ENCODE results near the gene AUTS2. TPM values are rescaled to one million over a fixed set of nuclear protein-coding genes. Genes with fewer than 3 reads are reported as not detected.

AUTS2 gene
- total and polyA plus RNA-seq, 11 donors, result 3.4 to 14.0 (median 7.3) TPM

- TF ChIP-seq, protein P1, sequence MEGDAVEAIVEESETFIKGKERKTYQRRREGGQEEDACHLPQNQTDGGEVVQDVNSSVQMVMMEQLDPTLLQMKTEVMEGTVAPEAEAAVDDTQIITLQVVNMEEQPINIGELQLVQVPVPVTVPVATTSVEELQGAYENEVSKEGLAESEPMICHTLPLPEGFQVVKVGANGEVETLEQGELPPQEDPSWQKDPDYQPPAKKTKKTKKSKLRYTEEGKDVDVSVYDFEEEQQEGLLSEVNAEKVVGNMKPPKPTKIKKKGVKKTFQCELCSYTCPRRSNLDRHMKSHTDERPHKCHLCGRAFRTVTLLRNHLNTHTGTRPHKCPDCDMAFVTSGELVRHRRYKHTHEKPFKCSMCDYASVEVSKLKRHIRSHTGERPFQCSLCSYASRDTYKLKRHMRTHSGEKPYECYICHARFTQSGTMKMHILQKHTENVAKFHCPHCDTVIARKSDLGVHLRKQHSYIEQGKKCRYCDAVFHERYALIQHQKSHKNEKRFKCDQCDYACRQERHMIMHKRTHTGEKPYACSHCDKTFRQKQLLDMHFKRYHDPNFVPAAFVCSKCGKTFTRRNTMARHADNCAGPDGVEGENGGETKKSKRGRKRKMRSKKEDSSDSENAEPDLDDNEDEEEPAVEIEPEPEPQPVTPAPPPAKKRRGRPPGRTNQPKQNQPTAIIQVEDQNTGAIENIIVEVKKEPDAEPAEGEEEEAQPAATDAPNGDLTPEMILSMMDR (IDR thresholded peaks at IDR 0.05), result no peak
- no peak for TF ChIP-seq POLR2A (IDR thresholded peaks at IDR 0.05)
- intact Hi-C loops (cut with DNase I), result loop anchor here in 1 of 10 donors (10.0 kb wide), 1 partner anchor 155 kb away; no protein-coding TSS in a partner anchor
- no peaks in the 10 kb centered on the region for H3K27me3 ChIP-seq
- peaks cover 0 to 23% (median 0%) of the 10 kb centered on the region in 12 donors for H3K4me1 ChIP-seq
- DNase-seq, result no peak
- no peaks in the 10 kb centered on the region for H3K36me3 ChIP-seq
- no peak overlapping the region for H3K27ac ChIP-seq
- H3K4me3 ChIP-seq, result no peak overlapping the region
- 83 to 92% (median 89%) methylated on average over 4 of the region's 4 CpGs for WGBS, 4 donors
- no peaks in the 10 kb centered on the region for H3K9me3 ChIP-seq
- ATAC-seq, result no peak
Measured at GRCh38 chr7:69759373-69759772, 161.1 kb downstream of the AUTS2 start.

- Histone ChIP-seq H3K27me3 (no peaks in the 10 kb centered on the region), H3K27ac (no peak overlapping the region), H3K4me3 (no peak overlapping the region), H3K9me3 (no peaks in the 10 kb centered on the region), H3K4me1 (peaks cover 0 to 19% (median 0%) of the 10 kb centered on the region in 12 donors), H3K36me3 (no peaks in the 10 kb centered on the region)
- ATAC-seq (no peak), DNase-seq (no peak)
- intact Hi-C loops (cut with DNase I), result no loop called here
- TF ChIP-seq, protein P1 (IDR thresholded peaks at IDR 0.05), result no peak
- TF ChIP-seq POLR2A (IDR thresholded peaks at IDR 0.05), result no peak
- 72 to 79% (median 74%) methylated on average over 5 of the region's 5 CpGs for WGBS, 4 donors
Measured at GRCh38 chr7:69761290-69761922, 163.1 kb downstream of the AUTS2 start.

GRCh38 chr7:69762821-69763352 is 164.6 kb downstream of the AUTS2 start:
- Histone ChIP-seq H3K36me3 (no peaks in the 10 kb centered on the region), H3K27me3 (no peaks in the 10 kb centered on the region), H3K4me1 (peaks cover 0 to 9% (median 0%) of the 10 kb centered on the region in 12 donors), H3K27ac (no peak overlapping the region), H3K4me3 (no peak overlapping the region), H3K9me3 (no peaks in the 10 kb centered on the region)
- DNase-seq (no peak), ATAC-seq (no peak)
- TF ChIP-seq POLR2A (IDR thresholded peaks at IDR 0.05), result no peak
- TF ChIP-seq, protein P1 (IDR thresholded peaks at IDR 0.05), result no peak
- 93 to 98% (median 94%) methylated on average over 3 of the region's 3 CpGs for WGBS, 4 donors
- intact Hi-C loops (cut with DNase I), result no loop called here

DNA sequence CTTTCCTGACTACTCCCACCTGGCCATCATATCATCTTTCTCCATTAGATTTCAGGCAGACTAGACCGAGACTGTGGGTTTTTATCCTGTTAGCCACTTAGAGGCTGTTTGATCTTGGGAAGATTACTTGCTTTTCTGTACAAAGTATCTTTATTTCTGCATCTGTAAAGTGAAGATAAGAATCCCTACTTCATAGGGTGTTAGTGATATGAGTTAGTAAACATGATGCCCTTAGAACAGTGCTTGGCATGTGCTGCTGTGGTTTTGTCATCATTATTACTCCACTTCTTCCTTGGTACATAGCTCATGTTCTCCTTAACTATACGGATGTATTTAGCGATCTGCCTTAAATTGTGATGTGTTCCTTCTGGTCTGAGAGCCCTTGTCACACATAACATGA is 165.2 kb downstream of the AUTS2 start:
- Histone ChIP-seq H3K27me3 (no peaks in the 10 kb centered on the region), H3K27ac (no peak overlapping the region), H3K4me1 (peaks cover 0 to 3% (median 0%) of the 10 kb centered on the region in 12 donors), H3K4me3 (no peak overlapping the region), H3K36me3 (no peaks in the 10 kb centered on the region), H3K9me3 (no peaks in the 10 kb centered on the region)
- WGBS, 4 donors, result 91 to 97% (median 93%) methylated on average over 3 of the region's 3 CpGs
- TF ChIP-seq, protein P1 (IDR thresholded peaks at IDR 0.05), result no peak
- no peak for TF ChIP-seq POLR2A (IDR thresholded peaks at IDR 0.05)
- DNase-seq (no peak), ATAC-seq (no peak)
- intact Hi-C loops (cut with DNase I), result no loop called here
